GM19023 (cell line): Measurements from ENCODE around the gene SZT2.
"Not testable (repeated sequence)": the region's sequence is repeated elsewhere in the genome, so short reads cannot be mapped to it uniquely, and the experiment has no call there.

Experiments used
- ATAC-seq: cut with Tn5 transposase; IDR thresholded peaks from one replicate; pipeline ENCODE4 v1.9.1; 2021; ENCODE audit warnings: mild to moderate bottlenecking, moderate library complexity; ENCODE audit not compliant: unreplicated experiment

Gene SZT2

DNA sequence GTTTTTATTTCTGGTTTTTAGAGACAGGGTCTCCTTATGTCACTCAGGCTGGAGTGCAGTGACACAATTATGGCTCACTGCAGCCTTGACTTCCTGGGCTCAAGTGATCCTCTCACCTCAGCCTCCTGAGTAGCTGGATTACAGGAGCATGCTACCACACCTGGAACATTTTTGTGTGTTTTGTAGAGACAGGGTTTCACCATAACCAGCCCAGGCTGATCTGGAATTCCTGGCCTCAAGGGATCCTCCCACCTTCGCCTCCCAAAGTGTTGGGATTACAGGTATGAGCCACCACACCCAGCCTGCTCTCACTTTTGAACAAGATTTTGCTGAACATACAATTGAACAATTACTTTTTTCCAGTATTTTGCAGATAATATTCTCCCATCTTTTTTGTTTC is 88.0 kb downstream of the SZT2 start:
- no peak for ATAC-seq

DNA sequence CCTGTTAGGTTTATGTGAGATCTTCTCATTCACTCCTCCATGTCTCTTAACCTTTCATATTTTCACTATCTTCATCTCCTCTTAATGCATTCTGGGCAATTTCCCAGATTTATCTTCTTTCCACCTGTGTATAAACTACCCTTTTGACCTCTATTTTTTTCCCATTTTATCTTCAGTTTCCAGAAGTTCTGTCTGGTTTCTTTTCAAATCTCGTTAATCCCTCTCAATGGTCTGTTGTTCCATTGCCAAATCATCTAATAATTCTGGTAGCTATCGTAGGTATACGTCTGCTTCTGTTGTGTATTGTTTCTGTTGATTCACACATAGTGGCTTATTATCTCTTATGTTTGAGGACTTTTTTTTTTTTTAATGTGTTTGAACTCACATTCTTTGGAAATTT is 89.7 kb downstream of the SZT2 start:
- ATAC-seq = no peak

DNA sequence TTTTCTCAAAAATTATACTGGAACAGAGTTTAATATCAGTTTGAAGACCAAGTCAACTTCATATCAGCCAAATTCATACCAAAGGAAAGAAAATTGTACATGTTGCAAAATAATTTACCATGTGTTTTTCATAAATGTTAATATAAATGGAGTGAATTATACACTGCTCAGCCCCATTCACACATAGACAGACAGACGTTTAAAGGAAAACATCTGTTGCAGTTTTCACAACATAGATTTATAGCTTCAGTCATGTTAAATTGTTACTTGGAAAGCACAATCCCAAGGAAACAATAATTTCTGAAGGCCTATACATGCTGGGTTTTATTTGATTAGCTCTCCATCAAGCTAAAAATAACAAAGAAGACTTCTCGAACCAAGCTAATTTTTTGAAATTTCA is 91.8 kb downstream of the SZT2 start:
- ATAC-seq = no peak

DNA sequence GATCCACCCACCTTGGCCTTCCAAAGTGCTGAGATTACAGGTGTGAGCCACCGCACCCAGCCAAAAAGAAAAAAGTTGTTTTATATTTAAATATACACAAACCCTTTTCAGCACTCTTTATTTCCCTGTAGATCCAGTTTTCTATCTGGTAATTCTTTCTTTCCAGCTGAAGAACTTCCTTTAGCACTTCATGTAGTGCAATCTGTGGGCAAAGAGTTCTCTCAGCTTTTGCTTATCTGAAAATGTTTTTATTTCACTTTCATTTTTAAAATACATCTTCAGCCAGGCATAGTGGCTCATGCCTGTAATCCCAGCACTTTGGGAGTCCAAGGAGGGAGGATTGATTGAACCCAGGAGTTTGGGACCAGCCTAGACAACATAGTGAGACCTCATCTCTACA is 92.5 kb downstream of the SZT2 start:
- no peak for ATAC-seq

DNA sequence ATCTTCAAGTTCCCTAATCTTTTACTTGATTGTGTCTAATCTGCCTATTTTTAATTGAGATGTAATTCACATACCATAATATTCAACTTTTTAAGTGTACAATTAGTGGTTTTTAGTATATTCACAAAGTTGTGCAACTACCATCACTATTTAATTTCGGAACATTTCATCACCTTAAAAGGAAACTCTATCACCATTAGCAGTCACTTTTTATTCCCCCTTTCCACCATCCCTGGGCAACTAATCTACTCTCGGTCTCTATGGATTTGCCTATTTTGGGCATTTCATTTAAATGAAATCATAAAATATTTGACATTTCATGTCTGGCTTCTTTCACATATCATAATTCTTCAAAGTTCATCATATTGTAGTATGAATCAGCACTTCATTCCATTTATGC is 94.7 kb downstream of the SZT2 start:
- ATAC-seq = no peak

DNA sequence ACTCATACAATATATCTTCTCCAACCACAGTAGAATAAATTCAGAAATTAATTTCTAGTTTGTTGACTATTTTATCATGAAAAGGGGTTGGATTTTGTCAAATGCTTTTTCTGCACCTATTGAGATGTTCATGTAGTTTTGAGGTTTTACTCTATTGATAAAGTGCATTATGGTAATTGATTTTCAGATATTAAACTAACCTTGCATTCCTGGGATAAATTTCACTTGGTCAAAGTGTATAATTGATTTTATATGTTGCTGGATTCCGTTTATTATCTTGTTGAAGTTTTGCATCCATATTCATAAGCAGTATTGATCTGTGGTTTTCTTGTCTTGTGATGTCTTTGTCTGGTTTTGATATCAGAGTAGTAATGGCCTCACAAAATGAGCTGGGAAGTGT is 98.5 kb downstream of the SZT2 start:
- no peak for ATAC-seq

DNA sequence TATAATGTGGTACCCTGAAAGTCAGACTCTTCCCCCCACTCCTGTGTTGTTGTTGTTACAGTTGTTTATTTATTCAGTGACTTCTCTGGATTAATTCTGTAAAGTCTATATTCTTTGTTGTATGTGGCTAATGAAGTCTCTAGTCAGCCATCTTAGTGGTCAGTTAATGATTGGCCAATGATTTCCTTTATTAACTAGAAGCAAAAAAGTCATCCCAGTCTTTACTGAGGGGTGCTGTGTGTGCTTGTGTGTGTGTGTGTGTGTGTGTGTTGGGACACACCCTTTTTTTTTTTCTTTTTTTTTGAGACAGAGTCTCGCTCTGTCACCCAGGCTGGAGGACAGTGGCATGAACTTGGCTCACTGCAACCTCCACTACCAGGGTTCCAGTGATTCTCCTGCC is 101.4 kb downstream of the SZT2 start:
- no peak for ATAC-seq

DNA sequence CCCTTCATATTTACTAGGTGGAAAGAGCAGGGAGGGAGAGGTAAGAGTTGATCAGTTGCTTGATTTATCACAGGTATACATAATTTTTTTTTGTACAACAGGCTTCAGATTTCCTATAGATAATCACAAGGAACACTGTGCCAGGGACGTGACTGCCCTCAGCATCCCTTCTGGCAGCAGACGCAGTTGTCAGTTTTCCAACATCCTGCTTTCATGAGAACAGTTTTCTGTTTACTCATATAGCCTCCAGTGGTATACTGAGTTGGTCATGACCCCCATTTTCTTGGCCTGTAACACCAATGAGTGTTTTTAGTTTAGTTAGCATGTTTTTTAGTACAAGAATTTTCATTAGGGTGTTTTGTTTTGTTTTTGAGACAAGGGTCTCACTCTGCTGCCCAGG is 103.1 kb downstream of the SZT2 start:
- no peak for ATAC-seq

DNA sequence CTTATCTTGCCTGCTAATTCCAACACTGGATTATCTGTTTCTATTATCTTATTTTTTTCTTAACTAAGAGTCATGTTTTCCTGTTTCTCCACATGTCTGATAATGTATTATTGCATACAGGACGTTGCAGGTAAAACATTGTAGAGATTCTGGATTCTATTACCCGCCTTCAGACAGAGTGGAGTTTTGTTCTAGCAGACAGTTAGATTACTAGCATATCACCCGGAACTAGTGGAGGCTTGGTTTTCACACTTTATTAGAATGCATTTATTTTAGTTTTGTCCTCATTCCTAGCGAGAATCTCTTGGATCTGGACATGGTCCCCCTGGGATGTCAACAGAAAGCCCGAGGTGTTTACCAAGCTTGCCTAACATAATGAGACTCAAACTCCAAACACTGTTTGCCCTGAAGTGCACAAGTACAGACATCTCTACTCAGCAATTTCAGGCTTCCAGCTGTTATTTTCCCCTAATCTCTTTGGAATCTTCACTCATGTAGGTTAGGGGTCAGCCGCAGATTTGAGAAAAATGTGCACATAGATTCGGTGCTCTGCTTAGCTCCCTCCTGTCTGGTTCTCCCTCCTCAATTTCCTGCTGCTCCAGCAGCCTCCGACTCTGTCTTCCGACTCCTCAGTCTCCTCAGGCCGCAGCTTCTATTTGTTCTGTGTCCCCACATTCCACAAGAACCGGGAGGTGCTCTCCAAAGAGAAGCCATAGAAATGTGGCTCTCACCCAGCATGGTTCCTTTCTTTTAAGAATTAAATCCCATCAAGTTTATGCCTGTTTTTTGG is 104.2 kb downstream of the SZT2 start:
- no peak for ATAC-seq

DNA sequence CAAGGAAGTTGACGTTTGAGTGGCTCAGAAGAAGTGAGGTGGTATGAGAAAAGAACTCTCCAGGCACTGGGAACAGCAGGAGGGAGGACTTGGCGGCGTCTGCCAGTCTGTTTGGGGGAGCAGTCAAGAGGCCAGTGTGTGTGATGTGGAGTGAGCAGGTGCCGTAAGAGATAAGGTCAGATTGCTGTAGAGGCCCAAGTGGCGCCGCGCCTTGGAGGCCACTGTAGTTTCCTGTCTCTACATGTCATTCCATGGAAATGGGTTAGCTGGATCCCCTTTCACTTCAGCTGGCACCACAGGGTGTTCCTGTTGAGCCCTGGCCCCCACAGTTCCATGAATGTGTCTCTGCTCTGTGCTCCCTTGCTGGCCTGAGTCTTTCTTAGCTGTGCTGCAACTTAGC is 105.5 kb downstream of the SZT2 start:
- no peak for ATAC-seq

DNA sequence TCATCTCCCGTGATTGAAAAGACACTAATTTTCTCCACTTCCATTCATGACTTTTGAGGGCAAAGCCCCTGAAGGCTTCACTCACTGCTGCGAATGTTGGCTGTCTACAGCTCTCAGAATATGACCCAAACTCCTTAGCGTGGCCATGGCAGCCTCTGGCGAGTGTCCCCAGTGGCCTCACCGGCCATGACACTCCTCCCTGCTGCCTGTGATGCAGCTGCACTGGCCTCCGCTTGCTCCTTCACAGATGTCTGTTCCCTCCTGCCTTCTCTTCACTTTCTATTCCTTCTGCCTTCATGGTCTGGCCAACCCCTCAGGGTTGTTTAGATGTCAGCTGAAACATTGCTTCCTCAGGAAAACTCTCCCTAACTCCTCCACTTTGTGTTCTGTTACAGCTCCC is 110.2 kb downstream of the SZT2 start:
- no peak for ATAC-seq

DNA sequence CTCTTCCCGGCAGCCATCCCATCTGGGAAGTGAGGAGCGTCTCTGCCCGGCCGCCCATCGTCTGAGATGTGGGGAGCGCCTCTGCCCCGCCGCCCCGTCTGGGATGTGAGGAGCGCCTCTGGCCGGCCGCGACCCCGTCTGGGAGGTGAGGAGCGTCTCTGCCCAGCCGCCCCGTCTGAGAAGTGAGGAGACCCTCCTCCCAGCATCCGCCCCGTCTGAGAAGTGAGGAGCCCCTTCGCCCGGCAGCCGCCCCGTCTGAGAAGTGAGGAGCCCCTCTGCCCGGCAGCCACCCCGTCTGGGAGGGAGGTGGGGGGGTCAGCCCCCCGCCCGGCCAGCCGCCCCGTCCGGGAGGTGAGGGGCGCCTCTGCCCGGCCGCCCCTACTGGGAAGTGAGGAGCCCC is 112.1 kb downstream of the SZT2 start:
- not testable (repeated sequence) for ATAC-seq

DNA sequence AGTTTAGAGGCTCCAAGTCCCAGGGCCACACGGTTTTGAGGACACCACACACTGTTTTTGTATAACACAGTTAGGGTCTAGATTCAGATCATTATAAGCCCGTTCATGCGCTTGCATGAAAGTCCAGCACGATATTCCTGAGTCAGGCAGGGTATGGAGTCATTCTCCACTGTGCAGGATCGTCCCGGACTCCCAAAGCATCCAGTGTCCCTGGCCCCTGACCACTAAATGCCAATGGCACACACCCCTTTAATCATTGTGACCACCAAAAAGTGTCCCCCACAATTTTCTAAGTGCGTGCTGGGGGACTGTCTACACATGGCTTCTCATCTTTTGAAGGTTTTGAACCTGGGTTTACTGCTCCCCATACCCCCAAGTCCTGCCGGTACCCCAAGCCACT is 113.8 kb downstream of the SZT2 start:
- no peak for ATAC-seq
